K562 (cell line): Measurements from ENCODE around the gene ATXN10. TPM values are rescaled to one million over a fixed set of nuclear protein-coding genes. Genes with fewer than 3 reads are reported as not detected.

Source experiments
- ATAC-seq: fragments of 200-7000 bp; cut with Tn5 transposase; 3 replicates; pipeline ENCODE4 v1.9.1; 2020; ENCODE audit warnings: moderate library complexity
- BruUV-seq: library from RNA; stranded (reverse); fragments of 400-500 nt; replicated peaks from 2 replicates; lab custom pipeline; 2021; lab: Mats Ljungman, UMichigan
- CTCF ChIA-PET: fragments of 300-600 bp; formaldehyde crosslinking; extraction: SDS; loops from one replicate; lab custom pipeline; 2021; ENCODE audit warnings: low intra/inter-chr PET ratio; lab: Yijun Ruan, JAX
- POLR2A ChIA-PET: fragments of 300-600, 350-650 bp; sonication (Branson Sonifier 250); formaldehyde crosslinking; extraction: SDS; loops from one replicate; lab custom pipeline; 2021; ENCODE audit warnings: antibody characterized with exemption, inconsistent platforms; lab: Yijun Ruan, JAX
- DNase-seq, 4 experiments: peaks; one replicate each; pipeline versions ENCODE4 v3.0.0 to v3.0.0-alpha.2; 2011 to 2018; ENCODE audit warnings: low spot score in 3 of 4, mixed read lengths in 3 of 4; ENCODE audit errors: extremely low read depth in 1 of 4
- FAIRE-seq: peaks from 2 replicates; lab custom pipeline; 2011; peaks lifted over from hg19 to GRCh38; lab: Jason Lieb, UNC
- H2AFZ ChIP-seq: 2 replicates; pipeline ENCODE4 v1.6.0; 2011; ENCODE audit warnings: low read depth, low read length, control low read depth, inconsistent platforms
- H3K27ac ChIP-seq: fragments of 200-600 bp; 3 replicates; pipeline ENCODE4 v1.8.0; 2011; ENCODE audit warnings: low read depth, mild to moderate bottlenecking, control low read depth, inconsistent platforms, low read length, moderate library complexity, mixed read lengths; ENCODE audit errors: extremely low read depth
- H3K27me3 ChIP-seq, 2 experiments: fragments of 300-600 bp in 1 of 2; 2 replicates in 1 of 2; 3 replicates in 1 of 2; pipeline versions ENCODE4 v1.6.0 to v1.8.0; 2011; ENCODE audit warnings: inconsistent platforms in 2 of 2, low read length in 2 of 2, mild to moderate bottlenecking in 1 of 2, mixed read lengths in 1 of 2, moderate library complexity in 1 of 2; ENCODE audit not compliant: control insufficient read depth in 2 of 2, insufficient read depth in 2 of 2
- H3K36me3 ChIP-seq: fragments of 300-600 bp; 3 replicates; pipeline ENCODE4 v1.8.0; 2011; ENCODE audit warnings: mild to moderate bottlenecking, low read length, inconsistent platforms; ENCODE audit not compliant: control insufficient read depth, insufficient read depth
- H3K4me1 ChIP-seq, 2 experiments: fragments of 200-600 bp in 1 of 2; replicated peaks in 1 of 2; 2 replicates in 1 of 2; 3 replicates in 1 of 2; pipeline versions ENCODE4 v1.5.1 to v1.8.0; 2011; ENCODE audit warnings: inconsistent platforms in 2 of 2, low read length in 2 of 2, mild to moderate bottlenecking in 1 of 2, mixed read lengths in 1 of 2, moderate library complexity in 1 of 2; ENCODE audit not compliant: control insufficient read depth in 2 of 2, insufficient read depth in 2 of 2
- H3K4me2 ChIP-seq: 2 replicates; pipeline ENCODE4 v1.6.1; 2011; ENCODE audit warnings: low read length, control low read depth, inconsistent platforms, mixed read lengths; ENCODE audit not compliant: insufficient read depth
- H3K4me3 ChIP-seq: fragments of 200-600 bp; sonication (generic), shearing (Covaris generic); 2 replicates; pipeline ENCODE4 v1.5.1; 2016; ENCODE audit warnings: control low read depth, inconsistent platforms
- H3K79me2 ChIP-seq: fragments of 200-600 bp; 3 replicates; pipeline ENCODE4 v1.8.0; 2011; ENCODE audit warnings: low read length, inconsistent platforms; ENCODE audit not compliant: control insufficient read depth, insufficient read depth
- H3K9ac ChIP-seq, 2 experiments: 2 replicates each; pipeline versions ENCODE4 v1.6.0 to v1.6.1; 2011; ENCODE audit warnings: low read depth in 2 of 2, low read length in 2 of 2, control low read depth in 1 of 2, inconsistent platforms in 1 of 2, mild to moderate bottlenecking in 1 of 2, mixed read lengths in 1 of 2; ENCODE audit not compliant: insufficient read depth in 1 of 2
- H3K9me1 ChIP-seq: one replicate; pipeline ENCODE4 v1.6.0; 2011; ENCODE audit warnings: inconsistent platforms, mild to moderate bottlenecking, low read length, moderate library complexity; ENCODE audit not compliant: control insufficient read depth, insufficient read depth
- H3K9me3 ChIP-seq: replicated peaks from 2 replicates; pipeline ENCODE4 v1.5.1; 2011; ENCODE audit warnings: low read depth, low read length, inconsistent platforms; ENCODE audit not compliant: control insufficient read depth, insufficient read depth
- H4K20me1 ChIP-seq: replicated peaks from 2 replicates; pipeline ENCODE4 v1.6.1; 2011; ENCODE audit warnings: low read length, inconsistent platforms, mixed read lengths; ENCODE audit not compliant: control insufficient read depth, insufficient read depth
- CHD1 ChIP-seq: fragments of 200-600 bp; sonication (generic); IDR thresholded peaks from one replicate; pipeline ENCODE4 v1.6.1; 2012; ENCODE audit warnings: mild to moderate bottlenecking, moderate library complexity, low read length, inconsistent platforms
- PHB ChIP-seq: fragments of 250-450 bp; sonication (Bioruptor Pico); IDR thresholded peaks from 2 replicates; pipeline ENCODE4 v1.5.0; 2021
- PHF21A ChIP-seq: fragments of 450-650 bp; IDR thresholded peaks from 2 replicates; pipeline ENCODE4 v1.6.1; 2017; ENCODE audit warnings: low read depth, borderline replicate concordance
- SRSF7 ChIP-seq: fragments of 200-400 bp; formaldehyde crosslinking; optimal IDR thresholded peaks from 2 replicates; pipeline ENCODE3; 2017; ENCODE audit warnings: mild to moderate bottlenecking, low read depth, low read length
- TEAD4 ChIP-seq, 2 experiments: sonication (generic) in 1 of 2; formaldehyde crosslinking in 1 of 2; IDR thresholded peaks; 2 replicates each; pipeline versions ENCODE4 v1.6.1 to v1.8.0; 2012 to 2022; ENCODE audit warnings: borderline replicate concordance in 1 of 2, inconsistent platforms in 1 of 2, low read length in 1 of 2, mild to moderate bottlenecking in 1 of 2, missing genetic modification reagents in 1 of 2
- THAP12 ChIP-seq: fragments of 250-450 bp; sonication (Bioruptor Pico); IDR thresholded peaks from 2 replicates; pipeline ENCODE4 v1.9.0; 2021; ENCODE audit warnings: mild to moderate bottlenecking, inconsistent platforms
- TRIM28 ChIP-seq: fragments of 450-650 bp; IDR thresholded peaks from 2 replicates; pipeline ENCODE4 v1.6.1; 2017
- YY1 ChIP-seq, 3 experiments: IDR thresholded peaks; 2 replicates each; pipeline ENCODE4 v1.6.1; 2011; ENCODE audit warnings: low read length in 2 of 3, mild to moderate bottlenecking in 2 of 3, moderate library complexity in 2 of 3, borderline replicate concordance in 1 of 3, control low read depth in 1 of 3, low read depth in 1 of 3; ENCODE audit not compliant: insufficient read depth in 3 of 3, insufficient replicate concordance in 2 of 3, control insufficient read depth in 1 of 3, insufficient read length in 1 of 3; ENCODE audit errors: extremely low read depth in 1 of 3
- ZBED1 ChIP-seq: IDR thresholded peaks from 2 replicates; pipeline ENCODE4 v1.6.1; 2014
- ZSCAN29 ChIP-seq: fragments of 450-650 bp; IDR thresholded peaks from 2 replicates; pipeline ENCODE4 v1.6.1; 2017
- whole genome bisulfite sequencing: fragments of 100-300 bp; shearing (Covaris generic); methylation state at CpG from one replicate; pipeline ENCODE4 v1.1.6; 2016; ENCODE audit warnings: low coverage, mixed read lengths; ENCODE audit not compliant: insufficient coverage; ENCODE audit errors: missing lambda C conversion rate; 5-methylcytosine and 5-hydroxymethylcytosine counted together
- in situ Hi-C: fragments of 300-500 bp; cut with MboI; formaldehyde crosslinking; loops from 4 replicates; pipeline ENCODE4 v1.15.0; 2018; ENCODE audit warnings: inconsistent platforms, mixed read lengths
- intact Hi-C: fragments of 100-400 bp; cut with micrococcal nuclease; formaldehyde crosslinking; loops from 2 replicates; pipeline ENCODE4 v1.14.2; 2022
- polyA plus RNA-seq, 8 experiments: library from polyadenylated mRNA; depleted of rRNA in 4 of 8; stranded (reverse) in 5 of 8; unstranded in 3 of 8; fragments of >200 nt; fragmentation: Nextera tagmentation in 2 of 8; fragmentation: Illumina TruSeq in 1 of 8; extraction: Ambion mirVana in 2 of 8; extraction: Trizol in 1 of 8; gene quantifications; 2 replicates each; pipeline versions ENCODE4 v1.2.1 to v1.2.3, GENCODE V29; 2011 to 2014; ENCODE audit warnings: inconsistent platforms in 1 of 8, missing spikeins in 1 of 8
- total RNA-seq, 7 experiments: library from RNA; depleted of rRNA in 6 of 7; stranded (reverse); fragments of >200 nt in 6 of 7; fragmentation: Illumina TruSeq in 2 of 7; extraction: Trizol in 2 of 7; gene quantifications; 2 replicates each; pipeline versions ENCODE4 v1.2.1 to v1.2.3, GENCODE V29; 2011 to 2021; ENCODE audit warnings: low replicate concordance in 1 of 7
- TF ChIP-seq, protein P1 (sequence below), 2 experiments: fragments of 450-650 bp; IDR thresholded peaks; 2 replicates each; pipeline ENCODE4 v1.6.1; 2018; ENCODE audit warnings: mild to moderate bottlenecking in 2 of 2, low read depth in 1 of 2; ENCODE audit not compliant: partially characterized antibody in 2 of 2
- TF ChIP-seq, protein P2 (sequence below): fragments of 250-450 bp; sonication (Bioruptor Pico); IDR thresholded peaks from 2 replicates; pipeline ENCODE4 v1.8.0; 2021; ENCODE audit warnings: moderate library complexity, mild to moderate bottlenecking, inconsistent platforms

The ATXN10 gene
- total and polyA plus RNA-seq, 9 of the 15 experiments (the other 6 are each of a cell fraction or from before 2014, with no cell fraction given), result 11.5 to 190 (median 33.6) TPM

GRCh38 chr22:45642986-45643385 is 28.6 kb upstream of the ATXN10 start (continued):
- TF ChIP-seq PHF21A (no peak), TEAD4 (IDR thresholded peaks at IDR 0.05; ENCODE audit: low read length) (peak; percentile 53; the same call in 1 of the 2 replicates), TEAD4 (CRISPR knock-in tag; IDR thresholded peaks at IDR 0.05; ENCODE audit: borderline replicate concordance) (no peak)
- TF ChIP-seq, all 486 proteins: peak for 34

- no peak for ATAC-seq
- Histone ChIP-seq H3K4me1 (peaks cover 0 to 25% of the 10 kb centered on the region in 2 experiments; a peak in 4 of 5 replicates), H2AFZ (no peak overlapping the region)
- no peak for TF ChIP-seq TRIM28
- TF ChIP-seq PHB (CRISPR knock-in tag), result no peak
- TF ChIP-seq ZSCAN29, result no peak
- no peak for TF ChIP-seq SRSF7
- no peak for TF ChIP-seq THAP12 (CRISPR knock-in tag)
- no peak for TF ChIP-seq CHD1
- TF ChIP-seq ZBED1, result no peak
- TF ChIP-seq, protein P1, sequence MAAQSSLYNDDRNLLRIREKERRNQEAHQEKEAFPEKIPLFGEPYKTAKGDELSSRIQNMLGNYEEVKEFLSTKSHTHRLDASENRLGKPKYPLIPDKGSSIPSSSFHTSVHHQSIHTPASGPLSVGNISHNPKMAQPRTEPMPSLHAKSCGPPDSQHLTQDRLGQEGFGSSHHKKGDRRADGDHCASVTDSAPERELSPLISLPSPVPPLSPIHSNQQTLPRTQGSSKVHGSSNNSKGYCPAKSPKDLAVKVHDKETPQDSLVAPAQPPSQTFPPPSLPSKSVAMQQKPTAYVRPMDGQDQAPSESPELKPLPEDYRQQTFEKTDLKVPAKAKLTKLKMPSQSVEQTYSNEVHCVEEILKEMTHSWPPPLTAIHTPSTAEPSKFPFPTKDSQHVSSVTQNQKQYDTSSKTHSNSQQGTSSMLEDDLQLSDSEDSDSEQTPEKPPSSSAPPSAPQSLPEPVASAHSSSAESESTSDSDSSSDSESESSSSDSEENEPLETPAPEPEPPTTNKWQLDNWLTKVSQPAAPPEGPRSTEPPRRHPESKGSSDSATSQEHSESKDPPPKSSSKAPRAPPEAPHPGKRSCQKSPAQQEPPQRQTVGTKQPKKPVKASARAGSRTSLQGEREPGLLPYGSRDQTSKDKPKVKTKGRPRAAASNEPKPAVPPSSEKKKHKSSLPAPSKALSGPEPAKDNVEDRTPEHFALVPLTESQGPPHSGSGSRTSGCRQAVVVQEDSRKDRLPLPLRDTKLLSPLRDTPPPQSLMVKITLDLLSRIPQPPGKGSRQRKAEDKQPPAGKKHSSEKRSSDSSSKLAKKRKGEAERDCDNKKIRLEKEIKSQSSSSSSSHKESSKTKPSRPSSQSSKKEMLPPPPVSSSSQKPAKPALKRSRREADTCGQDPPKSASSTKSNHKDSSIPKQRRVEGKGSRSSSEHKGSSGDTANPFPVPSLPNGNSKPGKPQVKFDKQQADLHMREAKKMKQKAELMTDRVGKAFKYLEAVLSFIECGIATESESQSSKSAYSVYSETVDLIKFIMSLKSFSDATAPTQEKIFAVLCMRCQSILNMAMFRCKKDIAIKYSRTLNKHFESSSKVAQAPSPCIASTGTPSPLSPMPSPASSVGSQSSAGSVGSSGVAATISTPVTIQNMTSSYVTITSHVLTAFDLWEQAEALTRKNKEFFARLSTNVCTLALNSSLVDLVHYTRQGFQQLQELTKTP (IDR thresholded peaks at IDR 0.05; ENCODE audit: low read depth in 1 of 2, partially characterized antibody in 2 of 2), result no peak
- TF ChIP-seq, protein P2, sequence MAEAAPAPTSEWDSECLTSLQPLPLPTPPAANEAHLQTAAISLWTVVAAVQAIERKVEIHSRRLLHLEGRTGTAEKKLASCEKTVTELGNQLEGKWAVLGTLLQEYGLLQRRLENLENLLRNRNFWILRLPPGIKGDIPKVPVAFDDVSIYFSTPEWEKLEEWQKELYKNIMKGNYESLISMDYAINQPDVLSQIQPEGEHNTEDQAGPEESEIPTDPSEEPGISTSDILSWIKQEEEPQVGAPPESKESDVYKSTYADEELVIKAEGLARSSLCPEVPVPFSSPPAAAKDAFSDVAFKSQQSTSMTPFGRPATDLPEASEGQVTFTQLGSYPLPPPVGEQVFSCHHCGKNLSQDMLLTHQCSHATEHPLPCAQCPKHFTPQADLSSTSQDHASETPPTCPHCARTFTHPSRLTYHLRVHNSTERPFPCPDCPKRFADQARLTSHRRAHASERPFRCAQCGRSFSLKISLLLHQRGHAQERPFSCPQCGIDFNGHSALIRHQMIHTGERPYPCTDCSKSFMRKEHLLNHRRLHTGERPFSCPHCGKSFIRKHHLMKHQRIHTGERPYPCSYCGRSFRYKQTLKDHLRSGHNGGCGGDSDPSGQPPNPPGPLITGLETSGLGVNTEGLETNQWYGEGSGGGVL (CRISPR knock-in tag), result no peak
- no peak for TF ChIP-seq YY1 (IDR thresholded peaks at IDR 0.05; ENCODE audit: borderline replicate concordance in 1 of 3, control insufficient read depth in 1 of 3, extremely low read depth in 1 of 3, insufficient read depth in 3 of 3, insufficient read length in 1 of 3, insufficient replicate concordance in 2 of 3, low read depth in 1 of 3, low read length in 2 of 3)
Observed at GRCh38 chr22:45644714-45645113, 26.9 kb upstream of the ATXN10 start.

More at GRCh38 chr22:45644714-45645113, 26.9 kb upstream of the ATXN10 start:
- BruUV-seq, result no TSS peak
- WGBS, result 4% methylated on average over 6 of the region's 12 CpGs
- no peaks in the 10 kb centered on the region for H3K9me3 ChIP-seq
- no peak overlapping the region for H3K27ac ChIP-seq
- no peak overlapping the region for H3K4me3 ChIP-seq
- DNase-seq (no peak), FAIRE-seq (no peak)
- CTCF ChIA-PET, result interaction anchor here (0.8 kb wide), 1 partner anchor 66 kb away, joined by 3 read pairs; no protein-coding TSS in a partner anchor
- H3K4me2 ChIP-seq, result no peak overlapping the region
- H3K27me3 ChIP-seq, result peaks cover 0 to 39% of the 10 kb centered on the region in 2 experiments; a peak in 4 of 5 replicates
- no peaks in the 10 kb centered on the region for H4K20me1 ChIP-seq
- POLR2A ChIA-PET, result no interaction called here
- intact Hi-C loops (loop anchor here (5.0 kb wide), 2 partner anchors 67 to 188 kb away; no protein-coding TSS in a partner anchor), in situ Hi-C loops (loop anchor here (5.0 to 10.0 kb wide), 3 partner anchors 67 to 338 kb away; no protein-coding TSS in a partner anchor)
- no peak overlapping the region for H3K9ac ChIP-seq
- no peaks in the 10 kb centered on the region for H3K9me1 ChIP-seq
- H3K79me2 ChIP-seq, result no peaks in the 10 kb centered on the region
- no peaks in the 10 kb centered on the region for H3K36me3 ChIP-seq
